ENCODE data around the gene HOGA1. TPM values are rescaled to one million over a fixed set of nuclear protein-coding genes. Genes with fewer than 3 reads are reported as not detected.
A peak's percentile ranks its signal among the peaks of the same experiment; 100 is the strongest.
"Not testable (repeated sequence)": the region's sequence is repeated elsewhere in the genome, so short reads cannot be mapped to it uniquely, and the experiment has no call there.

Gene HOGA1
- total RNA-seq, 1 experiment from 2014 or later: 6.3 TPM

DNA sequence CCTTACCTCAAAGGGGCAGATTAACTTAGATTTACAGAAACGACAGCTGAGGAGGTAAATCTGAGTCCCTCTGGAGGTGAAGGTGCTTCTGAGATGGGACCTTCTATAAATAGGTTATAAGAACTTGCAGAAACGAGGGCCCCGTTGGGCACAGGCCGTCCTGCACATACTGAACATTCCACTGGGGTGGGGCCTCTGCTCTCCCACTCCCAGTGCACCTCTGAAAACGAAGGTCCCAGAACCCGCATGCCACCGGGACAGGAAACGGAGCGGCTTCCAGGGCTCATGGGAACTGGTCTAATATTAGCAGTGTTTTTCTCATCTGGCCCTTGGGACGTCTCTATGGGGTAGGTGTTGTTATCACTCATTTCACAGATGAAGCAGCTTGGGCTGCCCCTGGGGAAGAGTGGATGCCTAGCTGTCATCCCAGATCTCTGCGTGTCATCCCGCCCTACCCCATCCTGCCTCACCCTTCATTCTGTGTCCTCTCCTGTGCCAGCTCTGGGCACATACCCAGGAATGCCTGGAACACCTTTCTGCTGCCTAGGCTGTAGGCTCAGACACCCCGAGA is 24.9 kb downstream of the HOGA1 start:
- DNase-seq (ENCODE audit: low spot score): no peak

DNA sequence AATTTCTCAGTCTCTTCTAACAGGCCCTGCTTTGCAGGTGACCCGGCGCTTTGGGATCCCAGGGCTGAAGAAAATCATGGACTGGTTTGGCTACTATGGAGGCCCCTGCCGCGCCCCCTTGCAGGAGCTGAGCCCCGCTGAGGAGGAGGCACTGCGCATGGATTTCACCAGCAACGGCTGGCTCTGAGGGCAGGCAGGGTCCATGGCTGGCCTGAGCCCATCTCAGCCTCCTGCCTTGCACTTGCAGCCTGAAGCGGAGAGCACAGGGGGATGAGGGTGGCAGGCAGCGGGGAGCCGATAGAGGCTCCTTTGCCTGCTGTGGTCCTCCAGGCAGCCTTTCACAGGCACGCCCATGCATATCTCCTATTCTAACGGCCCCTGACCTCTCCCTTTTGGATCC is 27.3 kb downstream of the HOGA1 start:
- no peak for DNase-seq (ENCODE audit: low spot score)

DNA sequence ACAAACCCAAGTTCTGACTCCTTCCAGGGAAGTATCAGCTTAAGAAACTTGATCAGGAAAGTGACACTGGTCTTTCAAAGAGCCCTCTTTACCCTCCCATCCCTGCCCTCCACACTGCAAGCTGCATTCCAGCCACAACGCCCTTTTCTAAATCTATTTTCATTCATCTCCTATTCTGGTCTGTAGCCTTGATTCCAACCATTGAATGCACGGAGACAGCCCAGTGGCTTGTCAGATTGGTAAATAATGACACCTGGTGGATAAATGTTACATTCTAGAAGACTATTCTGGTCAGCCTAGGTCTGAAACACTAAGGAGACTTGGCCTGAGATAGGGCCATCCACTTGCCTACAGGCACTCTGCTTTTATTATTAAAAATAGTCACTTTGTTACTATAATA is 28.2 kb downstream of the HOGA1 start:
- DNase-seq (ENCODE audit: low spot score): peak; percentile 76

DNA sequence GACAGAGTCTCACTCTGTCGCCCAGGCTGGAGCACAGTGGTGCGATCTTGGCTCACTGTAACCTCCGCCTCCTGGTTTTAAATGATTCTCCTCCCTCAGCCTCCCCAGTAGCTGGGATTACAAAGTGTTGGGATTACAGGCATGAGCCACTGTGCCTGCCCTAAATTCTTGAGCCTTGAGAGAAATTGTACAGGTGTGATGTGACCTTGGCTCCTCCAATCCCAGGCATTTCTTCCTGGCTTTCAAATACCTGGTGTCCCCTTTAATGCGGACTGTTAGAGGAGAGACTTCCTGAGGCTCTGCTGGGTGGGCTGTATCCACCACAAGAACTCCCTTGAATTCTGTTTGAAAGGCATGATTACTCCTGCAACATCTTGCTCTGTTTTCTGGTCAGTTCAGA is 34.1 kb downstream of the HOGA1 start:
- DNase-seq (ENCODE audit: low spot score): no peak

DNA sequence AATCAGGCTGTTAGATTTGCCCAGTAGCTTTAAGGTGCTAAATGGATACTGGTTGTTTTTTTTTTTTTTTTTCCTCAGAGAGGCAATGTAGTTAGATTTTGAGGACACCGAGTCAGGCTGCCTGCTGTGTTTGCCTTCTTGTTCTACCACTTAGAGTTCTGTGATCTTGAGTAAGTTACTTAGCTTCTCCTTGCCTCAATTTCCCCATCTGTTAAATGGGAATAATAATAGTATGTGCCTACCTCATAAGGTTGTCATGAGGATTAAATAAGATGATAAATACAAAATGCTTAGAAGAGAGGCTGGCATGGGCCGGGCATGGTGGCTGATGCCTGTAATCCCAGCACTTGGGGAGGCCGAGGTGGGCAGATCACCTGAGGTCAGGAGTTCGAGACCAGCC is 34.5 kb downstream of the HOGA1 start:
- DNase-seq (ENCODE audit: low spot score): no peak

DNA sequence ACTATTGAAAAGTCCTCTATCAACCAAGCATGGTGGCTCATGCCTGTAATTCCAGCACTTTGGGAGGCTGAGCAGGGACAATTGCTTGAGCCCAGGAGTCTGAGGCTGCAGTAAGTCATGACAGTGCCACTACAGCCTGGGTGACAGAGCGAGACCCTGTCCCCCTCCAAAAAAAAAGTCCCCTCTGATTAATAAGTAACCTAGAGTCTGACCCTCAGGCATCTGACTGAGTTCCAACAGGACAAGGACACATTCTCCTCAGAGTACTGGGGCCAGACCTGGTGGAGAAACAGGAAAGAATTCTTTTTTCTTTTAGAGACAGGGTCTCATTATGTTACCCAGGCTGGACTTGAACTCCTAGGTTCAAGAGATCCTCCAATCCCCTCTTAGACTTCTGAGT is 39.1 kb downstream of the HOGA1 start:
- no peak for DNase-seq (ENCODE audit: low spot score)

DNA sequence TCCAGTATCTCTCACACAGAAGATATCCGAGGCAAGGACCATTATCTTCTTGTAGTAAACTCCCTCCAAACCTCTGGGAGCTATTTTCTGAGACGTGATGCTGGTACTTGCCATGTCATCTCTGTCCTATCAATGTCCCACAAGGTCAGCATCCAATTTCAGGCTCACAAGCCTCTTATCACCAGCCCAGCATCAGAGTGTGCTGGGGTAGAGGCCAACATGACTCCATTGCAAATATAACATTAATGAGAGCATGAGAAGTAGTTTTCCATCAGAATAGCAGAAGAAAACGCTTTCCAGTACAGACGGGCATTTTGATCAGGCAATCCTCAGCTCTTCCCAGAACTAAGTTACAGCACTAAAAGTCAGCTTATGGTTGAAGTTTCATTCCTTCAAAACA is 43.5 kb downstream of the HOGA1 start:
- no peak for DNase-seq (ENCODE audit: low spot score)

DNA sequence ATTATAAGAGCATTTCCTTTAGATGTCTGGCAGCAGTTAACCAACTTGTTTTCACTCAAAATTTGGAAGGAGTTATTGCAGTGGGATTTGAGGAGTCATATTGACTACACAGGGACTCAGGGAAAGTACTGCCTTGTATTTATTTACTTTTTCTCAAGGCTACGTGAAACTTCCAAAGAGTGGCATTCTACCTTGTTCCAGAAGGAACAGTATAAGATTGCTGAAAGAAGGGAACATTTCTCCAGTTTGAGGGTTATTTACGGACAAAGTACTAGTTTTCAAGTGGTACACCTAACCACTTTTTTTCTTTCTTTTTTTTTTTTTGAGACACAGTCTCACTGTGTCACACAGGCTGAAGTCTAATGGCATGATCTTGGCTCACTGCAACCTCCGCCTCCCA is 44.0 kb downstream of the HOGA1 start:
- DNase-seq (ENCODE audit: low spot score): no peak

DNA sequence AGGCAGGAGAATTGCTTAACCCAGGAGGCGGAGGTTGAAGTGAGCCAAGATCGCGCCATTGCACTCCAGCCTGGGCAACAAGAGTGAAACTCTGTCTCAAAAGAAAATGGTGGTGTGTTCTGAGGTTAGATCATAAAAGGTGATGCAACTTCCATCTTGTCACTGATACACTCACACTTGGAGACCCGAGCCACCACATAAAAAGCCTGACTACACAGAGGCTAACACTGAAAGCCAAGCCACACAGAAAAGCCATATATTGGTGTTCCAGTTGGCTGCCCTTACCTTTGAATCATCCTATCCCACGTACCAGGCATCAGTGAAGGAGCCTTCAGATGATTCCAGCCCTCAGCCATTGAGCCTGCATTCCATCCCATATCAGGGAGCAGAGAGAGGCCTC is 45.1 kb downstream of the HOGA1 start:
- DNase-seq (ENCODE audit: low spot score): no peak

DNA sequence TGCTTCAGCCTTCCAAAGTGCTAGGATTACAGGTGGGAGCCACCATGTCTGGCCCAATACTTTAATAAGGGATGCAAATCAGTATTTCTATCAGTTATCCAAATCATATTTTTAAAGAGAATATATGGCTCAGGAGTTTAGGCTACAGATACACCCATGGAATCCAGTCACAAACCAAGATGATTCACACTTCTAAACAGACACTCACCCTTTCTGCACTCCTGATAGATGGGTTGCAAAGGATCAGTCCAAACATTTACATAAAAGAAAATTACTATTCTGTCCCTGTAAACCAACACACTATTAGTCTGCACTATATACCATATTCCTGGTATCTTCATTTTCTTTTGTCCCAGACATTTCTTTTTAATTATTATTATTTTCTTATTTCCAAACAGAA is 46.9 kb downstream of the HOGA1 start:
- DNase-seq (ENCODE audit: low spot score): no peak

DNA sequence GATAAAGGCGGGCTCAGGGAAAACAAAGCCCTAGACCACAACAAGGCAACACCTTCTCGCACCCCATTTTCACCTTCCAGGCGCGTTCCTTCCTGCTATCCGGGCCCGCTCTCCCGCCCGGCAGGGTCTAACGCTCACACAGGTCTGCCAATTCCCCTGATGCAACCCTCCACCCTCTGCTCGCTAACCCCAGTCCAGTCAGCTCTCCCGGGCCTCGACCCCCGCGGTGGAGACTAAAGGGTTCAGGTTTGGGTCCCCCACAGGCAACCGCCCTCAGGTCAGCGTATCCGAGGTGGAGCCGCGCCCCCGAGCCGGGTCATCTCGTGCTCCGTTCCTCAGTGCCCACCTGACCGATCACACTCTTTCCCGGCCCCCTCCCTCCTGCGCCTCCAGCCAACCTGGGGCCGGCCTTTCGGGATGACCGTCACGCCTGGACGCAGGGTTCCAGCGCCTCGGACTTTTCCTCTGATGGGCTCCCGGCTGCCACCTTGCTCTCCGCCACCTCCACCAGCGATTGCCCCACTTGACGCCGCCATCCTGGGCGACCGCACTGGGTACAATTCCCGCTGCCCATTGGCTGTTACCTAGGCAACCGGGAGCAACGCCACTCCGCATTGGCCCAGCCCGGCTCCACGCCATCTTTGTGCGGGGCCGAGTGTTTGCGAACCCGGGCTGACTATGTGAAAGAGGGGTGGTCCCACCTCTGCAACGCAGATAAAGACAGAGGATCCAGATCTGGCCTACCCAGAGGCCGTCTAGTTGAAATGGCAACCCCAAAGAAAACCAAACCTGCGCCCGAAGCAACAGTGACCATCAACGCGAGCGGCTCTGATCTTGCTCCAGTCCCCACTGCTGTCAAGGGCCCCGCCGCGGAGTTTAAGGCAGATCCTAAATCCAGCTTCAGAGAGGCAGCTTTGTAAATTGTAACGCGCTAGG is 49.0 kb downstream of the HOGA1 start, which contains the start of gene MORN4:
Gene MORN4, minus strand, starts transcription at position 552 of the 936 bp plus-strand sequence. CDS start 13,847 bp downstream, outside the sequence.
- DNase-seq (ENCODE audit: low spot score): peak; percentile 81

DNA sequence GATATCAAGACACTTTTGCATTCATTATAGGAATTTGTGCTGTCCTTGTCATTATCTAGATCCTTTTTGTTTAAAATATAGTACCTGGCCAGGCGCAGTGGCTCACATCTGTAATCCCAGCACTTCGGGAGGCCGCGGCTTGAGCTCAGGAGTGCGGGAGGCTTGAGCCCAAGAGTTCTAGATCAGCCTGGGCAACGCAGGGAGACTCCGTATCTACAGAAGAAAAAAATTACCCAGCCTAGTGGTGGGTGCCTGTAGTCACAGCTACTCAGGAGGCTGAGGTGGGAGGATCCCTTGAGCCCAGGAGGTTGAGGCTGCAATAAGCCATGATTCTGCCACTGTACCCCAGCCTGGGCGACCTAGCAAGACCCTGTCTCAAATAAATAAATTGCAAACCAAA is 49.7 kb downstream of the HOGA1 start:
- DNase-seq (ENCODE audit: low spot score): no peak

DNA sequence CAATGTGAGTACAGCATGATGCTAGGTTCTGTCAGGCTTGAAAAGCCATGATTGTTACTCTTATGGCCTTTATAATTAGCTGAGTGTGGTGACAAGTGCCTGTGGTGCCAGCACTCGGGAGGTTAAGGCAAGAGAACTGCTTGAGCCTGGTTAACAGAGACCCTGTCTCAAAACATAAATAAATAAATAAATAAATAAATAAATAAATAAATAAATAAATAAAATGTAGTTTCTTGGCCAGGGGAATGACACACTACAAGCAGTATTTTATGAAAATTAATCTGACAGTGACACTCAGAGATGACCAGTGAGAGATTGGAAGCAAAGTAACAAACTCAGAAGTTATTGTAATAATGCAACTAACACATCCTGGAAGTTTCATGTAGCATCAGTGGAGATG is 51.4 kb downstream of the HOGA1 start:
- no peak for DNase-seq (ENCODE audit: low spot score)

DNA sequence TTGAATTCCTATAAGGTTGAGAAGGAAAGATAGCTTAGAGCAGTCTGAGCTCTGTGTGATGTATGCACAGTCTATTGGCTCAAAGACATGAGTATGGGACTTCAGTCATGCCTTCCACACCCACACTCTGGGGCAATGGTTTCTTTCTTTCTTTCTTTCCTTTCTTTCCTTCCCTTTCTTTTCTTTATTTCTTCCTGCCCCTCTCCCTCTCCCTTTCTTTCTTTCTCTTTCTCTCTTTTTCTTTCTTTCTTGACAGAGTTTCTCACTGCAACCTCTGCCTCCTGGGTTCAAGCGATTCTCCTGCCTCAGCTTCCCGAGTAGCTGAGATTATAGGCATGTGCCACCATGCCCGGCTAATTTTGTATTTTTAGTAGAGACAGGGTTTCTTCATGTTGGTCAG is 54.9 kb downstream of the HOGA1 start:
- not testable (repeated sequence) for DNase-seq (ENCODE audit: low spot score)

DNA sequence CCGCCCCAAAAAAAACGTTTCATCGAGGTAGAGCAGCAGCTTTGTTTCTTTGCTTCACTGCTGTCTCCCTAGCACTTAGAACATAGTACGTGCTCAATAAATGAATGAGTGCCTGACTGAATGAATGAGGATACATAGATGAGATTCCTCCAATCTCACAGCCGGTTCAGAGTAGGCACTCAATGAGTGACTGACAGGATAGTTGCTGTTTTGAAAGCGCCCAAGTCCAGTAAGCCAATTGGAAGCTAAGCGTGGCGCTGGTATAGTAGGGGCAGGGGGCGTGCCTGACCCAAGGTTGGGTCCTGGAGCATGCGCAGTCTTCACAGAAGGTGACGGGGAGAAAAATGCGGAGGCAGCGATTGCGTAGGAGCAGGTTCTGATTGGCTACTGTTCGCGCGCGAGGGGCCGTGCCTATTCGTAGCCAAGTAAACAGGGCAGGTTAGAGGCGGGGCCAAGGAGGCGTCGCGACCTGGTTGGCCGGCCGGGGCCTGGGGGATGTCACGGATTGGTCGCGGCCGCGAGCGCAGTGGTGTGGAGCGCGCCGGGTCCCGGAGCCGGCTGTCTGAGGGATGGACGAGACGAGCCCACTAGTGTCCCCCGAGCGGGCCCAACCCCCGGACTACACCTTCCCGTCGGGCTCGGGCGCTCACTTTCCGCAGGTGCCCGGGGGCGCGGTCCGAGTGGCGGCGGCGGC is 56.1 kb downstream of the HOGA1 start, which contains the start of gene PI4K2A:
Gene PI4K2A, plus strand, starts transcription at position 498 of the 694 bp plus-strand sequence. Its CDS starts 72 bp downstream, at position 570.
- DNase-seq (ENCODE audit: low spot score): peak; percentile 99

DNA sequence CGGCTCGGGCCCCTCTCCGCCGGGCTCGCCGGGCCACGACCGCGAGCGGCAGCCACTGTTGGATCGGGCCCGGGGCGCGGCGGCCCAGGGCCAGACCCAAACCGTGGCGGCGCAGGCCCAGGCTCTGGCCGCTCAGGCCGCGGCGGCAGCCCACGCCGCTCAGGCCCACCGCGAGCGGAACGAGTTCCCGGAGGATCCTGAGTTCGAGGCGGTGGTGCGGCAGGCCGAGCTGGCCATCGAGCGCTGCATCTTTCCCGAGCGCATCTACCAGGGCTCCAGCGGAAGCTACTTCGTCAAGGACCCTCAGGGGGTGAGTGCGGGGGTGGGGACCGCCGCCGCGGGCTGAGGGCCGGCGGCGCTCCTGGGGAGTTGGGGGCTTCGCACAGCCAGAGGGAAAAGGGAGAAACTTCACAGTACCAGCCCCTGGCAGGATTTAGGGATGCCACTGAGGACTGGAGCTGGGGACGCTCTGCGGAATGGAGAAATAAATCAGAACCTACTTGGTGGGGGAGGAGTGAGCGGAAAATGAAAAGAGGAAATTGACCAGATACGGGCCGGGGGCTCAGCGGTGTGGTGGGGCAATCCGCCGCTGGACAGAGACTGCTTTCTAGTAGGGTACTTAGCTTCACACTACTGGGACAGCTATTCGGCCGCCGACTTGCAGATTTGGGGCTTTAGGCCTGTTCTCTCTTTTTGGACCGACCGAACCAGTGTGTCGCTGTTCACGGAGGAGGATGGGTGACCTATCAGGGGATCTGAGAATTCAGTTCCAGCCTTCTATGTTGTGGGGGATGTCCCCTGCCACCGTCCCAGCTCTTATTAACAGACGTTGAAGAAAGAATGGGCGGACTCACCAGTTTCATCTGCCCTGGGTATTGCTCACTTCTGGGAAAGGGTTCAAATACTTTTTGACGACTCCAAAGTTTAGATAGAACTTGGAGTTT is 57.0 kb downstream of the HOGA1 start:
- DNase-seq (ENCODE audit: low spot score): peak; percentile 23

DNA sequence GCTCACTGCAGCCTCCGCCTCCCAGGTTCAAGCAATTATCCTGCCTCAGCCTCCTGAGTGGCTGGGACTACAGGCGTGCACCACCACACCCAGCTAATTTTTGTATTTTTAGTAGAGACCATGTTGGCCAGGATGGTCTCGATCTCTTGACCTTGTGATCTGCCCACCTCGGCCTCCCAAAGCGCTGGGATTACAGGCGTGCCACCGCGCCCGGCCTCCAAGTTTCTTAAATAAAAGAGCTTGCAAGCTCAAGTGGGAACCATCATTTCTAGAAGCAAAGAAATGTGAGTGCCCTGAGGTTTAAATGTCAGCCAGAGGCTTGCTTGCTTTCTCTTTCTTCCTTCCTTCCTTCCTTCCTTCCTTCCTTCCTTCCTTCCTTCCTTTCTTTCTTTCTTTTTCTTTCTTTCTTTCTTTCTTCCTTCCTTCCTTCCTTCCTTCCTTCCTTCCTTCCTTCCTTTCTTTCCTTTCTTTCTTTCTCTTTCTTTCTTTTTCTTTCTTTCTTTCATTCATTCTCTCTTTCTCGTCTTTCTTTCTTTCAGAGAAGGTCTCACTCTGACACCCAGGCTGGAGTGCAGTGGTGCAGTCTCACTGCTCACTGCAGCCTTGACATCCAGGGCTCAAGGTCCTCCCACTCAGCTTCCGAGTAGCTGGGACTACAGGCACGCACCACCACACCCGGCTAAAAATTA is 58.4 kb downstream of the HOGA1 start:
- not testable (repeated sequence) for DNase-seq (ENCODE audit: low spot score)

DNA sequence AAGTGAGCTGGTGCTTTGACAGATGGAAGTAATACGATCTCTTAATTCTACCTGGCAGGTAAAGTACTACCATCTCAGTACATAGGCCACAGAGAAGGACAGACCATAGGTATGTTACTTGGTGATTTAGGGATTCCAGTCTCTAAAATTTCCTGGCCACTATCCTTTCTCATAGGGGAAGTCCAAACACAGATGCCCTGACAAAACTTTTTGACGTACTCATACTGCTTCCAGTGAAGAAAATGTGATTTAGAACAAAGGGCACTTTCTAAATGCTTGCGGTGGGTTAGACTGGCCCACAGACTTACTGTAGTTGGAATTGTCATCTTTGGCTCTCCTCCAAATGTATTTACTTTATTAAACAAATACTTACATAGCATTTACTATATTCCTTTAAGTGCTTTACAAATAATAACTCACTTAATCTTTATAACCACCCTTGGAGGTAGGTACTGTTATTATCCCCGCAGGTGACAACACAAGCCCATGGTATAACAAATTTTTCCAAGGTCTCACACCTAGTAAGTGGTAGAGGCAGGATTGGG is 59.3 kb downstream of the HOGA1 start:
- DNase-seq (ENCODE audit: low spot score): no peak

DNA sequence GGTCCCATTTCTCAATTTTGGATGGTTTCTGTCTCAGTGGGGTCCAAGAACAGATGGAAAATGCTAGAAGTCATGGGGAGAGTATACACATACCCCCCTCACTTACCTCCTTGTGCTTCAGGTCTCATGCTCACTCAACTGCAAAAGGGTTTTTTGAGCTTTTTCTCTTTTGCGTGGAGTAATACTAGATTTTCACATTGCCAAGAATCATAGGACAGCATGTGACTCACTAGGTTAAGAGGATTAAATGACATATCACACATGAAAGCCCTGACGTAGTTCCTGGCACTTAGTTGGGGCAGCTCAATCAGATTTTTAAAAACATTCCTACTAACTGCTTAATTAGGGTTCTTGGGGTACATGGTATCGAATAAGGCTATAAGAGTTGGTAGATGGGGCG is 60.7 kb downstream of the HOGA1 start:
- no peak for DNase-seq (ENCODE audit: low spot score)

DNA sequence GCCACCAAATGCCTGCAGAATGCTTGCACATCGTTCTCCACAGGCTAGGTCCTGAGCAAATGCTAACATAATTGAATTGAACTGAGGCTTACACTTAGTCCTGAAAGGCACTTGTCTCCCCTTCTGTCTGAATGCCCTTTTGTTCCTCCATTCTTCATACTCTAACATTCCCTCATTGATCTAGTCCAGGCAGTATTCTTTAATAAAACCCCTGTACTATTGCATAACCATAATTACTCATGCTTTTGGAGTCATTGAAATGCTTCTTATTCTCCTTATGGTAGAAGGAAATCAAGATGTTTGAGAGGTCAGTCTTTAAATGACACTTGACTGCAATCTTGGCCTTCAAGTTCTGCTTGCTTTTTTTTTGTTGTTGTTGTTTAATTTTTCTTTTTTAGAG is 63.4 kb downstream of the HOGA1 start:
- DNase-seq (ENCODE audit: low spot score): peak; percentile 25
